Activated T-helper 17 cell treated with anti-CD3 and anti-CD28 coated beads, Interleukin-2, amount 50 U/mL, for 72 hours (primary cell): ENCODE data around the gene KIAA1671. TPM values are rescaled to one million over a fixed set of nuclear protein-coding genes. Genes with fewer than 3 reads are reported as not detected.
A peak's percentile ranks its signal among the peaks of the same experiment; 100 is the strongest.

Experiments used
- ATAC-seq: fragments of 150-1000 bp; cut with Tn5 transposase; replicated peaks from 2 replicates; pipeline ENCODE4 v1.10.0; 2021; ENCODE audit warnings: mild to moderate bottlenecking, moderate library complexity
- H3K27ac Mint-ChIP-seq: one replicate; pipeline ENCODE4 v1.8.0; 2022; ENCODE audit warnings: mixed read lengths
- H3K27me3 Mint-ChIP-seq: one replicate; pipeline ENCODE4 v1.8.0; 2022; ENCODE audit warnings: mixed read lengths
- H3K36me3 Mint-ChIP-seq: one replicate; pipeline ENCODE4 v1.8.0; 2022; ENCODE audit warnings: low read depth, mild to moderate bottlenecking, mixed read lengths
- H3K4me1 Mint-ChIP-seq: one replicate; pipeline ENCODE4 v1.8.0; 2022; ENCODE audit warnings: mixed read lengths
- H3K4me3 Mint-ChIP-seq: one replicate; pipeline ENCODE4 v1.8.0; 2022; ENCODE audit warnings: mild to moderate bottlenecking, mixed read lengths
- H3K9me3 Mint-ChIP-seq: one replicate; pipeline ENCODE4 v1.8.0; 2022; ENCODE audit warnings: mixed read lengths
- total RNA-seq, 2 donors: library from RNA; stranded (reverse); gene quantifications; one replicate each; pipeline ENCODE4 v1.2.3, GENCODE V29; 2022

KIAA1671 gene
- total RNA-seq, 2 donors from 2014 or later: 5.9 to 6.0 TPM

DNA sequence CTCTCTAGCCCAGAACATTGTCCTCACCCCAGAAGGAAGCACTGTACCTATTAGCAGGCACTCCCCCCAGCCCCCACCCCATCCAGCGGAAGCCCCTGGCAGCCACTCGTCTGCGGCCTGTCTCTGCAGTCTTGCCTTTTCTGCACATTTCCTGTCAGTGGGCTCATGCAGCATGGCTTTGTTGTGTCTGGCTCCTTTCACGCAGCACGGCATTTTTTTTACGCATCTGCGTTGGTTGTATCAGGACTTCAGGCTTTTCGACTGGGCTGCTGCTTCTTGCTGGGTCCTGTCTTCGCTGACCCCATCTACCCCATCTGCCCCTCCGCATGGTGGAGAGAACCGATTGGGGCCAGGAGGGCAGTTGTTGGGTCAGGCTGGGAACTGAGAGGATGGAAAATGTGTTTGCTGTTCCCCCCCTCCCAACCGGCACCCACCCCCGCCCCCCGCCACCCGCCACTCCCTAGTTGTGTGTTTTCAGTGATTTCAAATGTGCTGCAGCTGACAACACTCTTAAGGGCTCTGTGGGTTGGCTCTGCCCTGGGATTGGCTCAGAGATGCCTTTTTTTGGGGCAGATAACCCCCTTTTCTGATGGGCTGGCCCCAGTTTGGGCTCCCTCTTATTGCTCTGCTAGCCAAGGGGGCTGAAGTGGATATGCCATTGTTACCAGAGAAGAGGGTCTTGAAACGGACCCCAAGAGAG, 110.0 kb downstream of the KIAA1671 start:
- peak; percentile 24 for ATAC-seq
- no peaks in the 10 kb centered on the region for H3K36me3 Mint-ChIP-seq
- H3K27me3 Mint-ChIP-seq: no peaks in the 10 kb centered on the region
- H3K4me1 Mint-ChIP-seq: peaks cover 31% of the 10 kb centered on the region
- H3K9me3 Mint-ChIP-seq: no peaks in the 10 kb centered on the region
- H3K27ac Mint-ChIP-seq: peak overlapping the region; percentile 94
- peak overlapping the region; percentile 72 for H3K4me3 Mint-ChIP-seq

DNA sequence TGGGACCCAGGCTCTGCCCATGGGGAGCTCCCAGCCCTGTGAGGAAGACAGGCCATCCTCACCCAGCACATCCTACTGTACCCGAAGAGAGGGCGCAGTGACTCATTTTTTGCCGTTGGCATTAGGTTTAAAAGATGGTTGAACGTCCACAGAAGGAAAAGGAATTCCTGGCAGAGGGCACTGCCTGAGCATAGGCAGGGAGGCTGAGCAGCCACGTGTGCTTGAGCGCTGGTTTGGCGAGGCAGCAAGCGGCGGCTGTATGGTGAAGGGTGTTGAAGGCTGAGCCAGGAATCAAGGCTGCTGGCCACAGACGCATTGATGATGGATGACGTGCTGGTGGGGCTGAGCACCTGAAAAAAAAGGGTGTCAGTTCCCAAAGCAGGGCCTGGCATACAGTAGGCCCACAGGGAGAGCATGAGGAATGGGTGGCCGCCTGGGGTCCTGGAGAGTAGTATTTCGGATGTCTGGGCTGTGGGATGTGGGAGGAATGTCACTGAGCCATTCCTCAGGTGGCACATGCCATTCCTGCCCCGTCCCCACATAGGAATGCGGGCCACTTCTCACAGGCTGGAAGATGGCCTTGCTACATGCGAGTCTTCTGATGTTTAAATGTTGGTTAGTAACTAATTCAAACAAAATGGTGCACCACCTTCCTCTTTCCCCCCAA, 112.5 kb downstream of the KIAA1671 start:
- Mint-ChIP-seq H3K9me3 (no peaks in the 10 kb centered on the region), H3K4me1 (peaks cover 41% of the 10 kb centered on the region), H3K36me3 (no peaks in the 10 kb centered on the region), H3K27me3 (no peaks in the 10 kb centered on the region), H3K4me3 (no peak overlapping the region), H3K27ac (no peak overlapping the region)
- no peak for ATAC-seq

DNA sequence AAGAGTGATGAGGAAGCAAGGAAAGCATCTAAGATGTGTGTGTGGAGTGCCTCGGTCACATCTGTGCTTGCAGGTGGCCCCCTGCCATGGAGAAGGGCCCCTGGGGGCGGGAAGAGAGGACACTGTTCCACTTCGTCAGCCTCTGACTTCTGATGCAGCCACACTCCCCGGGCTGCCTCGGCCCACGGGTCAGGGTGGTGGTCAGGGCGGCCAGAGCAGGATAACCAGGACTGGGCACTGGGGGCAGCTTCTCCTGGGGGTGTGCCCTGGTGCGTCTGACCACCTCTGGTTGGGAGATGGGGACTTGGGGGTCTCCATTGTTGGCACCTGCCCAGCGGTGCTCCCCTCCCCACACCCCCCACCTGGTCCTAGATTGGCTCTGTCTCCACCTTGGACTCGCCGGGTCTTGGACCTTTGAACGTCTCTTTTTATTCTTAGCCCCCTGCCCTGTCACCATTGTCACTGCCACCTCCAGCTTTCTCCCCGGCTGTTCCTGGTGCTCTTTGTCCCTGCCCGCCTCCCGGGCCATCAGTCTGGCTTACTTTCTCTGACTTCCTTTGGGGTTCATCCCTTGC, 114.4 kb downstream of the KIAA1671 start:
- H3K4me1 Mint-ChIP-seq: peaks cover 44% of the 10 kb centered on the region

DNA sequence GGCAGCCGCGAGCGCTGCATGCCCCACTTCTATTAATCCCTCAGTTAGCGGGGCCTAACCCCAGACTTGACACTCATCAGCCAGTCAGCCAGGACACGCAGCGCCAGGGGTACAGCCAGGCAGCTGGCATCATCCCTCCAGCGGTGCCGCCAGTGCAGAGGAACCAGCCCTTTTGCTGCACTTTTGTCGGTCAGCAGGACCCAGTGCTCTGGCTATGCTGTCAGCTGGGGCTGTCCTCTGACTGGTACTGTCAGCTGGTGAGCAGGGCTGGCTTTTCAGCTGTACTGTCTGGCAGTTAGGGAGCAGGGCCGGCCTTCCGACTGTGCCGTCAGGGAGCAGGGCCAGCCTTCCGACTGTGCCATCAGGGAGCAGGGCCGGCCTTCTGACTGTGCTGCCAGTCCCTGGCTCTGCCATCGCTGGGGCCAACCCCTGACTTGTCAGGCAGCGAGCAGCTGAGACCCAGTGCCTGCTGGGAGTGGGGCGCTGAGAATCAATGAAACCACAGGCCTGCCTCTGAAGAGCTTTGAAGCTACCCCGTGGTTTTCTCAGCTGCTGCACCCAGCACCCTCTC, 115.4 kb downstream of the KIAA1671 start:
- Mint-ChIP-seq H3K4me1 (peaks cover 49% of the 10 kb centered on the region), H3K27me3 (no peaks in the 10 kb centered on the region), H3K36me3 (no peaks in the 10 kb centered on the region), H3K27ac (peak overlapping the region; percentile 93), H3K9me3 (no peaks in the 10 kb centered on the region), H3K4me3 (peak overlapping the region; percentile 87)
- peak; percentile 72 for ATAC-seq

More for the DNA sequence above, 114.4 kb downstream of the KIAA1671 start:
- Mint-ChIP-seq H3K4me3 (peak overlapping the region; percentile 87), H3K27ac (peak overlapping the region; percentile 93), H3K36me3 (no peaks in the 10 kb centered on the region), H3K27me3 (no peaks in the 10 kb centered on the region), H3K9me3 (no peaks in the 10 kb centered on the region)
- ATAC-seq: no peak

DNA sequence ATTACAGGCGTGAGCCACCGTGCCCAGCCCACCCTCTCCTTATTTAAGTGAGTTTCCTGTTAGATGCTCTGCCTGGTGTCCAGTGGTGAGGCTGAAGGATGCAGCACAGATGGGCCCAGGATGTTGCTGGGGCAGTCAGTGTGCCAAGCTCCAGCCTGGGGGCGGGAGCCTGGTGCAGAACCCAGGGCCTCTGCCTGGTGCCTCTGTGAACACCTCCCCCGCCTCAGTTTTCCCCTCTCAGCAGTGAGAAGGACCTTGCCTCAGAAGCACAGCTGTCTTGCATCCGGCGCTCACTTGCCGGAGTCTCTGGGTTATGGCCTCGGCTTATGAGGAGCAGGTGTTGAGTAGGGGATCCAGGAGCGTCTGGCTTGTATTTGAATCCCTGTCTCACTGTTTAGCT, 116.2 kb downstream of the KIAA1671 start:
- Mint-ChIP-seq H3K4me1 (peaks cover 47% of the 10 kb centered on the region), H3K36me3 (no peaks in the 10 kb centered on the region), H3K27me3 (no peaks in the 10 kb centered on the region), H3K9me3 (no peaks in the 10 kb centered on the region), H3K27ac (peak overlapping the region; percentile 93), H3K4me3 (peak overlapping the region; percentile 87)
- ATAC-seq: peak; percentile 15

DNA sequence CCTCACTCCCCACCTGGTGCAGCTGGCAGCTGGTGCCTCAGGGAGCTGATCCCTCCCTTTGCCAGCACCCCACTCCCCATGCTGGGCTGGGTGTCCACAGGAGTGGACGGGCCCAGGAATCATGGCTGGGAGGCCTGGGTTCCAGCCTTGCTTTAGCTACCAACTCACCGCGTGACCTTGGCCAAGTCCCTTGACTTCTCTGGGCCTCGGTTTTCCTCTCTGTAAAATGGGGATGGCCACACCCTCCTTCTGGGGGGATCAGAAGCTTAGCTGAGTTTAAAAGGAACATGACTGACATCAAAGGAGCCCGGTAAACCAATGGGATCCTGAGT, 116.9 kb downstream of the KIAA1671 start:
- Mint-ChIP-seq H3K27me3 (no peaks in the 10 kb centered on the region), H3K36me3 (no peaks in the 10 kb centered on the region), H3K4me1 (peaks cover 47% of the 10 kb centered on the region), H3K27ac (peak overlapping the region; percentile 90), H3K4me3 (peak overlapping the region; percentile 87), H3K9me3 (no peaks in the 10 kb centered on the region)
- ATAC-seq: no peak

DNA sequence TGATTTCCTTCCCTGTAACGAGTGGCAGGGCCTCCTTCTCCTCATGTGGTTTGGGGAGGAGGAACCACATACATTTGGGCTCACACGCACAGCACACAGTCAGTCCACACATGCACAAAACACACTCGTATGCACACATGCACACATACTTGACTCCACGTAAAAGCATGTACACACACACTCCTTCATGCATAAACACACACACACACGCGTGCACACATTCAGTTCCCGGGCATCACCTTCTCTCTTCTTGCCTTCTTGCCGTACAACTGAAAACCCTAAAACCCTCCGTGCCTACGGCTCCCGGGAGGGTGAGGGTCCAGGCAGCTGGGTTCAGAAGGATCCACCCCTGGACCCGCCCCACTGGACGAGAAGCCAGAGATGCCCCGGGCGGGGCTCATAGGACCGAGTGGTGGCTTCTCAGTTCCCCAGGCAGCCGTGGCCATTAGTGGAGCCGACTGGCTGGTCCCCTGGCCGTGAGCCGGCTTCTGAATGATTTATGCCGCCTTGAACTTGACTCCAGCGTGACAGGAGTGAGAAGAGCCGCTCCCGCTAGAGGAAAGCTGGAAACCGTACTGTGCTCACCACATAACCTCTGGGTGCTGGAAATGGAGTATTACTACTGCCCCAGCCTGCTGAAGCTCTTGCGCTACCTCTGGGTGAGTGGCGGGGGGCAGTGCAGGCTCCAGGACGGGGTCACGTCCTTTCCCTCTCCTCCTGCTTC, 117.4 kb downstream of the KIAA1671 start:
- no peaks in the 10 kb centered on the region for H3K27me3 Mint-ChIP-seq
- peak; percentile 14 for ATAC-seq
- no peaks in the 10 kb centered on the region for H3K36me3 Mint-ChIP-seq
- H3K4me1 Mint-ChIP-seq: peaks cover 47% of the 10 kb centered on the region
- H3K9me3 Mint-ChIP-seq: no peaks in the 10 kb centered on the region
- peak overlapping the region; percentile 87 for H3K4me3 Mint-ChIP-seq
- peak overlapping the region; percentile 90 for H3K27ac Mint-ChIP-seq

DNA sequence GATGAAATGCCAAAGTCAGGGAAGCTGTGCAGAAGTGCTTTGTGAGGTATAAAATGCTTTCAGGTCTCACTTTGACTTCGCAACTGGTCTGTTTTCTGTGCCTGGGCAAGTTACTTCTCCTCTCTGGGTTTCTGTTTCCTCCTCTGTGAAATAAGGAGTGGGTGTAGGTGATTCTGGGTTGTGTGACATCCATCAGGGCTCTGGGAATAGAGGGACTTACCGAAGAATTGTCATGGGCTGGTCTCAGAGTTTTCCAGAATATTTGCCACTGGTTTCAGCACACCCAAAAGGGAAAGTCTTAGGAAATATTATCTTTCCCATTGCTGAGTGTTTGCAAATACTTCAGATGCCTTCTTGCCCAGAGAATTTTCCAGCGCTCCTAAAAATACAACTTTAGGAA, 118.4 kb downstream of the KIAA1671 start:
- peak; percentile 40 for ATAC-seq
- H3K36me3 Mint-ChIP-seq: no peaks in the 10 kb centered on the region
- H3K9me3 Mint-ChIP-seq: no peaks in the 10 kb centered on the region

DNA sequence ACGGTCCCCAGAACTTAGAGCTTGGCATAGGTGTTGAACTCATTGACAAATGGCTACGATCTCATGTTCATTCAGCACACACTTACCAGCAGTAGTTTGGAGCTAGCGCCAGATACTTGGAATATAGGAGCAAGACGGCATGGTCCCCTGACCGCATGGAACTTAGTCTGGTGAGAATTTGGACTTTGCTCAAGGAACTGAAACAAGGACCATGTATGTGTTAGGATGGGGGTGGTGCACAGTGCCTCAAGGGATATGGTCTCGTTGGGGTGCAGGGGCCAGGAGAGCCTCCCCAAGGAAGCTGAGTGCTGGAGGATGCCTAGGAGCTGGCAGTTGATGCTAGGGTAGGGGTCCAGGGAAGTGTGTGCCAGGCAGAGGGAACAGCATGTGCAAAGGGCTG, 119.2 kb downstream of the KIAA1671 start:
- H3K27ac Mint-ChIP-seq: peak overlapping the region; percentile 26
- no peaks in the 10 kb centered on the region for H3K27me3 Mint-ChIP-seq

More for the DNA sequence above, 118.4 kb downstream of the KIAA1671 start:
- Mint-ChIP-seq H3K4me1 (peaks cover 47% of the 10 kb centered on the region), H3K27ac (peak overlapping the region; percentile 90), H3K4me3 (peak overlapping the region; percentile 87), H3K27me3 (no peaks in the 10 kb centered on the region)

DNA sequence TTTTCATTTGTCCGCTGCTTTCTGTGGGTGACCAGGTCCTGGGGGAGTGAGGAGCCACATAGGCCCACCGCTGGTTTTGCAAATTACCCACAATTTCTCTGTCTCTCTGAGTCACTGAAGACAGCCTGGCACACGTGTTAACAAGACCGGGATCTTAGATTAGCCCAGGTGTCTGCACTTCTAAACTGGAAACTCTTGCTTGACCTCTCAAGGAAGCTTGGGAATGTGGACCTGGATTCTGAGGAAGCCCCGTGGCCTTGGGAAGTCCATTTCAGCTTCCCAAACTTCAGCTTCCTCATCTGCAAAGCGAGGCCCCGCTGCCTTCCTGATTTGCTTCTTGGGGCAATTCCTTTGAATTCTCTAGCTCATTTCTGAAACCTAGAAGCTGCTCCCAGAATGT, 119.9 kb downstream of the KIAA1671 start:
- peak; percentile 11 for ATAC-seq
- no peaks in the 10 kb centered on the region for H3K9me3 Mint-ChIP-seq
- peak overlapping the region; percentile 26 for H3K27ac Mint-ChIP-seq
- peaks cover 54% of the 10 kb centered on the region for H3K4me1 Mint-ChIP-seq
- no peaks in the 10 kb centered on the region for H3K27me3 Mint-ChIP-seq
- H3K36me3 Mint-ChIP-seq: no peaks in the 10 kb centered on the region
- peak overlapping the region; percentile 87 for H3K4me3 Mint-ChIP-seq

More for the DNA sequence above, 119.2 kb downstream of the KIAA1671 start:
- ATAC-seq: no peak
- Mint-ChIP-seq H3K4me1 (peaks cover 55% of the 10 kb centered on the region), H3K4me3 (peak overlapping the region; percentile 87), H3K36me3 (no peaks in the 10 kb centered on the region), H3K9me3 (no peaks in the 10 kb centered on the region)

DNA sequence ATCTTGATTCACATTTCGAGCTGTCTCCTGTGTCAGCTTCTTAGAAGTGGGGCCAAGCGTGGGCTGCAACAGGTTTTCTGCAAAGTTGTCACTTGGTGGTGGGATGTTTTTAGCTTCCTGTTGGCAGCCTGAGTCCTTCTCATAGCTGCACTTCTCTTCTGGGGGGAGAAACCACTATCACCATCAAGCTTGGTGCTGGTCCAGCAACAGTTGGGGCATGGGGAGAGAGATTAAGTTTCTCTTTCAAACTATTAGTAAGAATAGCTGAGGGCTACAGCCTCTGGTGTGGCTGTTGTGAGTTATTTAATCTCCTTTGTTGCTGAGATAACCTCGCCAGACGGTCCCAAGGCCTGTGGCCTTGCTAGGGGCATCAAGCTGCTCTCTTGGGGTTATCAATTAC, 123.8 kb downstream of the KIAA1671 start:
- Mint-ChIP-seq H3K4me1 (peaks cover 40% of the 10 kb centered on the region), H3K27ac (peak overlapping the region; percentile 84), H3K9me3 (no peaks in the 10 kb centered on the region), H3K4me3 (peak overlapping the region; percentile 77), H3K27me3 (no peaks in the 10 kb centered on the region), H3K36me3 (no peaks in the 10 kb centered on the region)
- ATAC-seq: peak; percentile 75

DNA sequence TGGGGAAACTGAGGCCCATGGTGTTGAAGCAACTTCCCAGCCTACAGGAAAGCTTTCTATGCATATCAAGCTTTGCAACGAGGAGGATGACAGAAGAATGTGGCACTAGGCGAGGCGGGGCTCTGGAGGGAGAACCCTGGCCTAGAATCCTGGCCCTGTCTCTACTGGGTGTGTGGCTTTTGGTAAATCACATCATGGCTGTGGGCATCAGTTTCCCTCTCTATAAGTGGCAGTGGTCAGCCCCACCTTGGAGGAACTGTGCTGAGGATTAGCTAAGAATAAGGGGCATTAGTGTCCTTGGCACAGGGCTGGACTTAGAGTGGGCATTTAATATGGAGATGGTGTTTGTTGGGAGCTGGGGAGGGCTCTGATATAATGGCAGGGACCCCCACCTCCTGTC, 124.5 kb downstream of the KIAA1671 start:
- Mint-ChIP-seq H3K36me3 (no peaks in the 10 kb centered on the region), H3K4me1 (peaks cover 37% of the 10 kb centered on the region), H3K27ac (peak overlapping the region; percentile 84), H3K4me3 (peak overlapping the region; percentile 77), H3K9me3 (no peaks in the 10 kb centered on the region), H3K27me3 (no peaks in the 10 kb centered on the region)
- no peak for ATAC-seq

DNA sequence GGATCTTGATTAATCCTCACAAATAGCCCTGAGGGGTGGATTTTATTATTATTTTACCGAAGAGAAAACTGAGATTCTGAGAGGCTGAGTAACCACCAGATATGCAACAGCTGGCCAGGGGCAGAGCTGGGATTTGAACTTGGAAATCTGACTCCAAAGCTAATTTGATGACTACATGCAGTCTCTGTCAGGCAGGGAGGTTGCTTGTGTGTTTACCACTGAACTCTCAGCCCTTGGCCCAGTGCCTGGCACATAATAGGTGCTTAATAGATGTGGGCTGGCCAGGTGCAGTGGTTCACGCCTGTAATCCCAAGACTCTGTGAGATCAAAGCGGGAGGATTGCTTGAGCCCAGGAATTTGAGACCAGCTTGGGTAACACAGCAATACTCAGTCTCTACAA, 125.4 kb downstream of the KIAA1671 start:
- H3K4me1 Mint-ChIP-seq: peaks cover 28% of the 10 kb centered on the region
- no peak overlapping the region for H3K27ac Mint-ChIP-seq
- H3K27me3 Mint-ChIP-seq: no peaks in the 10 kb centered on the region
- no peak for ATAC-seq
- H3K36me3 Mint-ChIP-seq: no peaks in the 10 kb centered on the region
- no peaks in the 10 kb centered on the region for H3K9me3 Mint-ChIP-seq
- no peak overlapping the region for H3K4me3 Mint-ChIP-seq

DNA sequence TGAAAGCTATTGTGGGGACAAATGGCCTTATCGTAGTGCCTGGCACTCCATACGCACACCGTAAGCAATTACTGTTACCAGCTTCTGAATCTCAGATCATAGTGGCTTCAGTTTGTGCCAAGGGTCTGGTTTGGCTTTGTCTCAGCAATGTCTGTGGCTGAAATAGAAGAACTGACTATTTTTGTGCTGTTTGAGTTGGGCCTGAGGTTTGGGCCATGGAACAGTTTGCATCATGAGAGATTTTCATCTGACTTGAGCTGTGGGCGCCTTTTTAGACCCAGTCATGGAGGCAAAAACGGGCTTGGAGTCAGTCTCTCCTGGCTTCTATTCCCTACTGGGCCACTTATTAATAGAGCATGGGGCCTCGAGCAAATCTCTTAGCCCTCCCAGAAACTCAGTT, 126.1 kb downstream of the KIAA1671 start:
- H3K27me3 Mint-ChIP-seq: no peaks in the 10 kb centered on the region
- no peak overlapping the region for H3K27ac Mint-ChIP-seq
- H3K36me3 Mint-ChIP-seq: no peaks in the 10 kb centered on the region
- no peaks in the 10 kb centered on the region for H3K9me3 Mint-ChIP-seq
- no peak overlapping the region for H3K4me3 Mint-ChIP-seq
- H3K4me1 Mint-ChIP-seq: peaks cover 26% of the 10 kb centered on the region
- ATAC-seq: no peak
